DND-41 (cell line): ENCODE data around the gene TADA2B.

Source experiments
- ATAC-seq: fragments of 200-7000 bp; cut with Tn5 transposase; 3 replicates; pipeline ENCODE4 v1.9.1; 2021; ENCODE audit warnings: low read depth; ENCODE audit not compliant: insufficient read depth
- DNase-seq: peaks from one replicate; pipeline ENCODE4 v3.0.0-alpha.2; 2020
- H2AFZ ChIP-seq: 2 replicates; pipeline ENCODE4 v1.6.0; 2012; ENCODE audit warnings: low read depth, low read length
- H3K27ac ChIP-seq: 2 replicates; pipeline ENCODE4 v1.5.1; 2012; ENCODE audit warnings: low read length, inconsistent platforms
- H3K27me3 ChIP-seq: fragments of 200-600 bp; sonication (generic); 2 replicates; pipeline ENCODE4 v1.6.0; 2012; ENCODE audit warnings: low read length, mild to moderate bottlenecking, inconsistent platforms; ENCODE audit not compliant: insufficient read depth, poor library complexity
- H3K36me3 ChIP-seq: 2 replicates; pipeline ENCODE4 v1.5.1; 2012; ENCODE audit warnings: low read length, inconsistent platforms; ENCODE audit not compliant: insufficient read depth
- H3K4me1 ChIP-seq: 2 replicates; pipeline ENCODE4 v1.5.1; 2012; ENCODE audit warnings: mild to moderate bottlenecking, low read length; ENCODE audit not compliant: insufficient read depth
- H3K4me2 ChIP-seq: 2 replicates; pipeline ENCODE4 v1.6.0; 2012; ENCODE audit warnings: mild to moderate bottlenecking, moderate library complexity, low read length, inconsistent platforms; ENCODE audit not compliant: insufficient read depth
- H3K4me3 ChIP-seq, 2 experiments: fragments of 200-600 bp in 1 of 2; shearing (Covaris generic) in 1 of 2; 2 replicates each; pipeline ENCODE4 v1.5.1; 2012 to 2016; ENCODE audit warnings: inconsistent platforms in 2 of 2, low read length in 2 of 2, mild to moderate bottlenecking in 2 of 2, low read depth in 1 of 2, moderate library complexity in 1 of 2
- H3K79me2 ChIP-seq: 2 replicates; pipeline ENCODE4 v1.6.0; 2012; ENCODE audit warnings: low read length, inconsistent platforms; ENCODE audit not compliant: insufficient read depth
- H3K9ac ChIP-seq: 2 replicates; pipeline ENCODE4 v1.6.0; 2012; ENCODE audit warnings: low read depth, mild to moderate bottlenecking, inconsistent platforms, low read length, moderate library complexity
- H3K9me3 ChIP-seq: 2 replicates; pipeline ENCODE4 v1.5.1; 2012; ENCODE audit warnings: low read length, moderate library complexity, mild to moderate bottlenecking, inconsistent platforms; ENCODE audit not compliant: insufficient read depth, severe bottlenecking
- H4K20me1 ChIP-seq: 2 replicates; pipeline ENCODE4 v1.6.0; 2012; ENCODE audit warnings: low read length; ENCODE audit not compliant: insufficient read depth
- CTCF ChIP-seq: IDR thresholded peaks from 2 replicates; pipeline ENCODE4 v1.5.1; 2012; ENCODE audit warnings: borderline replicate concordance, low read length, moderate library complexity, mild to moderate bottlenecking; ENCODE audit not compliant: poor library complexity, severe bottlenecking; ENCODE audit errors: extremely low read depth
- EZH2 ChIP-seq: IDR thresholded peaks from 3 replicates; pipeline ENCODE4 v1.6.1; 2012; ENCODE audit warnings: borderline replicate concordance, low read depth, mild to moderate bottlenecking, moderate library complexity, low read length, inconsistent platforms; ENCODE audit not compliant: severe bottlenecking

TADA2B gene

GRCh38 chr4:7055990-7056325 is 12.8 kb downstream of the TADA2B start:
- H3K9ac ChIP-seq = no peak overlapping the region
- no peak overlapping the region for H3K27ac ChIP-seq
- H4K20me1 ChIP-seq = peaks cover 49% of the 10 kb centered on the region; the same call in 1 of the 2 replicates
- DNase-seq (no peak), ATAC-seq (no peak)
- no peak overlapping the region for H2AFZ ChIP-seq
- H3K36me3 ChIP-seq = peaks cover 86% of the 10 kb centered on the region
- no peak for TF ChIP-seq CTCF
- TF ChIP-seq EZH2 = no peak
- no peaks in the 10 kb centered on the region for H3K27me3 ChIP-seq
- H3K4me3 ChIP-seq = no peak overlapping the region
- H3K9me3 ChIP-seq = no peaks in the 10 kb centered on the region
- no peak overlapping the region for H3K4me2 ChIP-seq
- peaks cover 19% of the 10 kb centered on the region for H3K79me2 ChIP-seq
- no peaks in the 10 kb centered on the region for H3K4me1 ChIP-seq

GRCh38 chr4:7058792-7059191 is 15.6 kb downstream of the TADA2B start:
- DNase-seq (no peak), ATAC-seq (peak; percentile 33; the same call in 2 of the 3 replicates)
- Histone ChIP-seq H3K4me2 (no peak overlapping the region), H3K27ac (no peak overlapping the region), H3K9ac (no peak overlapping the region), H3K36me3 (peaks cover 91% of the 10 kb centered on the region), H3K9me3 (no peaks in the 10 kb centered on the region), H3K27me3 (no peaks in the 10 kb centered on the region), H2AFZ (no peak overlapping the region), H3K4me1 (no peaks in the 10 kb centered on the region), H4K20me1 (peaks cover 40% of the 10 kb centered on the region), H3K4me3 (no peak overlapping the region), H3K79me2 (peaks cover 11% of the 10 kb centered on the region)
- TF ChIP-seq EZH2 (no peak), CTCF (no peak)

DNA sequence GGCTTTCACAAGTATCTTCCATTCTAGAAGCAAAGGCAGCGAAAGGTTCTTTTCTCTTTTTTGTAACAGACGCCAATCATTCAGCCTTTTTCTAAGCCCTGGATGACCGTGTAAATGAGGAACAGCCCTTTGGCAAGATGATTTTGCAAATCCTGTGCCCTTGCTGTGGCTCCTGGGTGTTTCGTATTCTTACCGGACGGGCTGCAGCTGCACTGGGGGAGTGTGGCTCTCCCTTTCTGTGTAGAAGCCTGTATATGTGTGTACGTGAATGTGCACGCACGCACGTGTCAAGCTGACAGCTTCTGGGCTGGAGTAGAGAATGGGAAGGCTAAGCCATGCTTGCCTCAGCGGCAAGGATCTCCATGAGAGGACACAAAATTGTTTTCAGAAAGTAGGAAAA is 16.5 kb downstream of the TADA2B start:
- Histone ChIP-seq H2AFZ (no peak overlapping the region), H3K4me3 (no peak overlapping the region), H3K36me3 (peaks cover 91% of the 10 kb centered on the region), H3K4me2 (no peak overlapping the region), H3K27ac (no peak overlapping the region), H3K79me2 (peaks cover 19% of the 10 kb centered on the region), H3K9me3 (no peaks in the 10 kb centered on the region), H3K4me1 (no peaks in the 10 kb centered on the region), H3K9ac (no peak overlapping the region), H4K20me1 (peaks cover 40% of the 10 kb centered on the region), H3K27me3 (no peaks in the 10 kb centered on the region)
- DNase-seq (no peak), ATAC-seq (no peak)
- TF ChIP-seq EZH2 (no peak), CTCF (no peak)
